GM06990 (cell line): Measurements from ENCODE around the gene CCR6.

ENCODE experiments used
- DNase-seq: peaks from one replicate; pipeline ENCODE4 v3.0.0-alpha.2; 2011; ENCODE audit not compliant: insufficient read length; ENCODE audit errors: extremely low read depth
- H3K27me3 ChIP-seq: replicated peaks from 2 replicates; pipeline ENCODE4 v1.6.0; 2011; ENCODE audit warnings: low read length; ENCODE audit not compliant: control insufficient read depth, insufficient read depth
- H3K36me3 ChIP-seq: 2 replicates; pipeline ENCODE4 v1.5.1; 2011; ENCODE audit warnings: low read length; ENCODE audit not compliant: control insufficient read depth, insufficient read depth
- H3K4me3 ChIP-seq: replicated peaks from 2 replicates; pipeline ENCODE4 v1.5.1; 2011; ENCODE audit warnings: low read depth, mild to moderate bottlenecking, control low read depth, low read length
- TF ChIP-seq, protein P1 (sequence below): IDR thresholded peaks from 2 replicates; pipeline ENCODE4 v1.5.1; 2011; ENCODE audit warnings: low read length, control low read depth, mild to moderate bottlenecking, inconsistent platforms; ENCODE audit not compliant: insufficient read depth, poor library complexity, severe bottlenecking

CCR6 gene

GRCh38 chr6:167118839-167119238, 4.1 kb upstream of the CCR6 start:
- Histone ChIP-seq H3K36me3 (no peaks in the 10 kb centered on the region), H3K27me3 (no peaks in the 10 kb centered on the region), H3K4me3 (no peak overlapping the region; the same call in 1 of the 2 replicates)
- no peak for DNase-seq
- TF ChIP-seq, protein P1, sequence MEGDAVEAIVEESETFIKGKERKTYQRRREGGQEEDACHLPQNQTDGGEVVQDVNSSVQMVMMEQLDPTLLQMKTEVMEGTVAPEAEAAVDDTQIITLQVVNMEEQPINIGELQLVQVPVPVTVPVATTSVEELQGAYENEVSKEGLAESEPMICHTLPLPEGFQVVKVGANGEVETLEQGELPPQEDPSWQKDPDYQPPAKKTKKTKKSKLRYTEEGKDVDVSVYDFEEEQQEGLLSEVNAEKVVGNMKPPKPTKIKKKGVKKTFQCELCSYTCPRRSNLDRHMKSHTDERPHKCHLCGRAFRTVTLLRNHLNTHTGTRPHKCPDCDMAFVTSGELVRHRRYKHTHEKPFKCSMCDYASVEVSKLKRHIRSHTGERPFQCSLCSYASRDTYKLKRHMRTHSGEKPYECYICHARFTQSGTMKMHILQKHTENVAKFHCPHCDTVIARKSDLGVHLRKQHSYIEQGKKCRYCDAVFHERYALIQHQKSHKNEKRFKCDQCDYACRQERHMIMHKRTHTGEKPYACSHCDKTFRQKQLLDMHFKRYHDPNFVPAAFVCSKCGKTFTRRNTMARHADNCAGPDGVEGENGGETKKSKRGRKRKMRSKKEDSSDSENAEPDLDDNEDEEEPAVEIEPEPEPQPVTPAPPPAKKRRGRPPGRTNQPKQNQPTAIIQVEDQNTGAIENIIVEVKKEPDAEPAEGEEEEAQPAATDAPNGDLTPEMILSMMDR = no peak

DNA sequence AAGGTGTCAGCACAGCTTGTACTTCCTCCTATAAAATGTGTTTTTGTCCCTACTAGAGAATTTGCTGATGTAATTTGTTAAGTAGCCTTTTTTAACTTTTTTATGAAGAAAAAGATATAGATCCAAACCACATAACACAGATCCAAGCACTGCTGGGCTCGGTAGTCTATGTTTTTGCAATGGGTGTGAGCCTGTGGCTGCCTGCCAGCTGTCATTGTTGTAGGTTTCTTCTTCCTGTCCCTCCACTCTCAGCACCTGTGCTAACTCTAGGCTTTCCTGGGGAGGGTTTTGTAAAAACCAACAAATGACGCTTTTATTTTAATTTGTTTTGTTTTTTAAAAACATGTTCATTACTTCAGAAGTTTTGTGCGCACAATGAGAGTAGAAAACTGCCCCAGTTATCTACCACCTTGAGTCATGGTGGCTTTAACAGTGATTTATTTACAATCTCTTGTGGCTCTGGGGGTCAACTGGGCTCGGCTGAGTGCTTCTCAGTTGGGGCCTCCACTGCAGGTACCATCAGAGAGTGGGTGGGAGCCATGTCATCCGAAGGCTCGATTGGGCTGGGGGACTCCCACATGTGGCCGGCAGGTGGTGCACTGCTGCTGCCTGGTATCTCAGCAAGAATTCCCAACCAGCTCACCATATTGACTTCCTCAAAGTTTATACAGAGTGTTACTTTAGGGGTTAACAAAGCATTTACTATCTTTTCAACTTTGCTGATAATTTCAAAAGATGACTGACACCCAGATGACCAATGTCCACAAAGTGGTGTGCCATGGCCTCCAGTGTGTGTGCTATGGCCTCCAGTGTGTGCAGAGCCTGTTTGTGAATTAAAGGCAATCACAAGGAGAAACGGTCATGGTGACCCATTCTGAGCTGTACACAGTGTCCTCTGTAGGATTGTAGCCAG, 3.0 kb upstream of the CCR6 start:
- TF ChIP-seq, protein P1 = peak; percentile 66
- Histone ChIP-seq H3K36me3 (no peaks in the 10 kb centered on the region), H3K27me3 (no peaks in the 10 kb centered on the region), H3K4me3 (no peak overlapping the region)
- DNase-seq = no peak

- H3K36me3 ChIP-seq = no peaks in the 10 kb centered on the region
- H3K4me3 ChIP-seq = no peak overlapping the region
- DNase-seq = no peak
- H3K27me3 ChIP-seq = no peaks in the 10 kb centered on the region
- TF ChIP-seq, protein P1 = no peak
These were observed 2.4 kb upstream of the CCR6 start for GRCh38 chr6:167120583-167120903.

GRCh38 chr6:167121335-167121841, 1.5 kb upstream of the CCR6 start:
- no peak overlapping the region for H3K4me3 ChIP-seq
- TF ChIP-seq, protein P1 = no peak
- H3K27me3 ChIP-seq = no peaks in the 10 kb centered on the region
- no peak for DNase-seq
- H3K36me3 ChIP-seq = no peaks in the 10 kb centered on the region

GRCh38 chr6:167122041-167122826, 662 bp upstream of the CCR6 start:
- H3K36me3 ChIP-seq = no peaks in the 10 kb centered on the region
- peak; percentile 69 for DNase-seq
- H3K4me3 ChIP-seq = peak overlapping the region; percentile 23
- TF ChIP-seq, protein P1 = no peak
- H3K27me3 ChIP-seq = no peaks in the 10 kb centered on the region
